ENCODE data around the gene PNMA6E. TPM values are rescaled to one million over a fixed set of nuclear protein-coding genes. Genes with fewer than 3 reads are reported as not detected.

Gene PNMA6E
- total RNA-seq, 1 donor from 2014 or later = not detected

- Mint-ChIP-seq H3K27me3 (peaks cover 2% of the 10 kb centered on the region), H3K36me3 (ENCODE audit: low read depth) (no peaks in the 10 kb centered on the region), H3K4me3 (no peak overlapping the region), H3K27ac (no peak overlapping the region), H3K9me3 (no peaks in the 10 kb centered on the region), H3K4me1 (no peaks in the 10 kb centered on the region)
- ATAC-seq (ENCODE audit: low read depth) (no peak), DNase-seq (no peak)
- intact Hi-C loops (cut with micrococcal nuclease) = no loop called here
- TF ChIP-seq CTCF (IDR thresholded peaks at IDR 0.05) = no peak
- CTCF ChIA-PET = no interaction called here
- POLR2A ChIA-PET = no interaction called here
Observed at GRCh38 chrX:153441981-153442380, 40.8 kb upstream of the PNMA6E start.

- Mint-ChIP-seq H3K27ac (no peak overlapping the region), H3K27me3 (peaks cover 2% of the 10 kb centered on the region), H3K9me3 (no peaks in the 10 kb centered on the region), H3K4me1 (no peaks in the 10 kb centered on the region), H3K4me3 (no peak overlapping the region), H3K36me3 (ENCODE audit: low read depth) (no peaks in the 10 kb centered on the region)
- POLR2A ChIA-PET = no interaction called here
- no peak for TF ChIP-seq CTCF (IDR thresholded peaks at IDR 0.05)
- DNase-seq (no peak), ATAC-seq (ENCODE audit: low read depth) (no peak)
- CTCF ChIA-PET = interaction anchor here (1.8 kb wide), 1 partner anchor 409 kb away, joined by 4 read pairs; no protein-coding TSS in a partner anchor
- intact Hi-C loops (cut with micrococcal nuclease) = no loop called here
Observed at GRCh38 chrX:153441296-153441695, 40.1 kb upstream of the PNMA6E start.

GRCh38 chrX:153440556-153441135, 39.5 kb upstream of the PNMA6E start:
- ATAC-seq (ENCODE audit: low read depth) = no peak
- H3K9me3 Mint-ChIP-seq = no peaks in the 10 kb centered on the region
- no peak for TF ChIP-seq CTCF (IDR thresholded peaks at IDR 0.05)
- ChIA-PET CTCF (interaction anchor here (1.8 kb wide), 1 partner anchor 408 kb away, joined by 4 read pairs; no protein-coding TSS in a partner anchor), POLR2A (no interaction called here)
- intact Hi-C loops (cut with micrococcal nuclease) = no loop called here
- H3K4me1 Mint-ChIP-seq = no peaks in the 10 kb centered on the region
- H3K4me3 Mint-ChIP-seq = no peak overlapping the region
- H3K27ac Mint-ChIP-seq = no peak overlapping the region
- DNase-seq = no peak
- no peaks in the 10 kb centered on the region for H3K36me3 Mint-ChIP-seq (ENCODE audit: low read depth)
- peaks cover 2% of the 10 kb centered on the region for H3K27me3 Mint-ChIP-seq

GRCh38 chrX:153439977-153440376, 38.8 kb upstream of the PNMA6E start:
- Mint-ChIP-seq H3K36me3 (ENCODE audit: low read depth) (no peaks in the 10 kb centered on the region), H3K27me3 (peaks cover 2% of the 10 kb centered on the region), H3K27ac (no peak overlapping the region), H3K4me1 (no peaks in the 10 kb centered on the region), H3K4me3 (no peak overlapping the region), H3K9me3 (no peaks in the 10 kb centered on the region)
- intact Hi-C loops (cut with micrococcal nuclease) = no loop called here
- no peak for DNase-seq
- TF ChIP-seq CTCF (IDR thresholded peaks at IDR 0.05) = no peak
- CTCF ChIA-PET = interaction anchor here (1.8 kb wide), 1 partner anchor 407 kb away, joined by 4 read pairs; no protein-coding TSS in a partner anchor
- POLR2A ChIA-PET = no interaction called here
- no peak for ATAC-seq (ENCODE audit: low read depth)

- Mint-ChIP-seq H3K4me3 (no peak overlapping the region), H3K36me3 (ENCODE audit: low read depth) (no peaks in the 10 kb centered on the region), H3K27ac (no peak overlapping the region), H3K9me3 (no peaks in the 10 kb centered on the region), H3K27me3 (peaks cover 2% of the 10 kb centered on the region), H3K4me1 (no peaks in the 10 kb centered on the region)
- ATAC-seq (ENCODE audit: low read depth) (no peak), DNase-seq (no peak)
- intact Hi-C loops (cut with micrococcal nuclease) = no loop called here
- ChIA-PET CTCF (interaction anchor here (0.7 to 0.8 kb wide), 3 partner anchors 24 to 496 kb away, joined by 3 read pairs; no protein-coding TSS in a partner anchor), POLR2A (no interaction called here)
- TF ChIP-seq CTCF (IDR thresholded peaks at IDR 0.05) = no peak
Observed at GRCh38 chrX:153438532-153438931, 37.4 kb upstream of the PNMA6E start.

All from activated B cell treated with CpG ODN at 0.5 μM for 24 hours (primary cell).